HUES48 (cell line): ENCODE results near the gene NUBPL.
"Not testable (repeated sequence)": the region's sequence is repeated elsewhere in the genome, so short reads cannot be mapped to it uniquely, and the experiment has no call there.

Experiments used
- H3K27ac ChIP-seq: one replicate; pipeline ENCODE4 v1.7.0; 2013; ENCODE audit warnings: low read depth, low read length, inconsistent platforms
- H3K27me3 ChIP-seq: 2 replicates; pipeline ENCODE4 v1.6.1; 2013; ENCODE audit warnings: mild to moderate bottlenecking, low read length; ENCODE audit not compliant: control insufficient read depth, insufficient read depth
- H3K36me3 ChIP-seq: 2 replicates; pipeline ENCODE4 v1.6.1; 2013; ENCODE audit warnings: low read length; ENCODE audit not compliant: control insufficient read depth, insufficient read depth
- H3K4me1 ChIP-seq: 2 replicates; pipeline ENCODE4 v1.6.1; 2013; ENCODE audit warnings: mild to moderate bottlenecking, low read length; ENCODE audit not compliant: control insufficient read depth, insufficient read depth
- H3K4me3 ChIP-seq: 2 replicates; pipeline ENCODE4 v1.5.1; 2013; ENCODE audit warnings: mild to moderate bottlenecking, low read depth, low read length
- H3K9ac ChIP-seq: 2 replicates; pipeline ENCODE4 v1.6.1; 2013; ENCODE audit warnings: mild to moderate bottlenecking, low read depth, low read length, moderate library complexity
- H3K9me3 ChIP-seq: 2 replicates; pipeline ENCODE4 v1.6.1; 2013; ENCODE audit warnings: low read length; ENCODE audit not compliant: control insufficient read depth, insufficient read depth

NUBPL gene

DNA sequence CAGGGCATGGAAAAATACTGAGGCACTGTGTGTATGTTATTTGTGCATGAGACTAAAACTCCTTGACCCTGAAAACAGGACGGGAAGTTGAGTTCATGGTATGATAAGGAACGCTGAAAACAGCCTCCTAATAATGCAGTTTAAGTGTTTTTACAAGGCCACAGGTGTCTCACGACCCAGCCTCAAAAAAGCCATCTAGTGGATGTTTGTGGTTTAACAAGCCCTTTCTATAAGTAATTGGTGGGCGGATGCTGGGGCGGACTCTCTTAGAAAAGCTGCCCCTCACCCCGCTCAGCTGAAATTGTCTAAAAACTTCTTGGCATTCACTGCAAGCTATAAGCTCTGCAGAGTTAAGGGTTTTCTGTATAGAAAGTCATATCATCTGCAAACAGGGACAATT is 184.5 kb downstream of the NUBPL start:
- H3K9ac ChIP-seq = no peak overlapping the region
- H3K9me3 ChIP-seq = peaks cover 8% of the 10 kb centered on the region
- H3K36me3 ChIP-seq = no peaks in the 10 kb centered on the region
- no peak overlapping the region for H3K4me3 ChIP-seq
- H3K27ac ChIP-seq = no peak overlapping the region
- no peaks in the 10 kb centered on the region for H3K27me3 ChIP-seq
- H3K4me1 ChIP-seq = no peaks in the 10 kb centered on the region

- H3K36me3 ChIP-seq = no peaks in the 10 kb centered on the region
- no peaks in the 10 kb centered on the region for H3K27me3 ChIP-seq
- H3K9ac ChIP-seq = no peak overlapping the region
- H3K9me3 ChIP-seq = peaks cover 12% of the 10 kb centered on the region
- H3K4me1 ChIP-seq = no peaks in the 10 kb centered on the region
- H3K27ac ChIP-seq = no peak overlapping the region
- H3K4me3 ChIP-seq = no peak overlapping the region
Measured at GRCh38 chr14:31746326-31746725, 185.1 kb downstream of the NUBPL start.

- Histone ChIP-seq H3K9me3 (peaks cover 15% of the 10 kb centered on the region), H3K9ac (no peak overlapping the region), H3K4me1 (no peaks in the 10 kb centered on the region), H3K36me3 (no peaks in the 10 kb centered on the region), H3K4me3 (no peak overlapping the region), H3K27ac (no peak overlapping the region), H3K27me3 (no peaks in the 10 kb centered on the region)
Measured at GRCh38 chr14:31749275-31749674, 188.1 kb downstream of the NUBPL start.

DNA sequence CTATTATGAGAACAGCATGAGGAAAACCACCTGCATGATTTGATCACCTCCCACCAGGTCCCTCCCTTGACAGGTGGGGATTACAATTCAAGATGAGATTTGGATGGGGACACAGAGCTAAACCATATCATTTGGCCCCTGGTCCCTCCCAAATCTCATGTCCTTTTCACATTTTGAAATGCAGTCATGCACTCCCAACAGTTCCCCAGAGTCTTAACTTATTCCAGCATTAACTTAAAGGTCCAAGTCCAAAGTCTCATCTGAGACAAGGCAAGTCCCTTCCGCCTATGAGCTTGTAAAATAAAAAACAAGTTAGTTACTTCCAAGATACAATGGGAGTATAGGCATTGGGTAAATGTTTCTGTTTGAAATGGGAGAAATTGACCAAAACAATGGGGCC is 189.8 kb downstream of the NUBPL start:
- H3K27ac ChIP-seq, H3K9ac ChIP-seq, H3K27me3 ChIP-seq, H3K36me3 ChIP-seq, H3K4me3 ChIP-seq, H3K4me1 ChIP-seq: not testable (repeated sequence)
- peaks cover 15% of the 10 kb centered on the region for H3K9me3 ChIP-seq

DNA sequence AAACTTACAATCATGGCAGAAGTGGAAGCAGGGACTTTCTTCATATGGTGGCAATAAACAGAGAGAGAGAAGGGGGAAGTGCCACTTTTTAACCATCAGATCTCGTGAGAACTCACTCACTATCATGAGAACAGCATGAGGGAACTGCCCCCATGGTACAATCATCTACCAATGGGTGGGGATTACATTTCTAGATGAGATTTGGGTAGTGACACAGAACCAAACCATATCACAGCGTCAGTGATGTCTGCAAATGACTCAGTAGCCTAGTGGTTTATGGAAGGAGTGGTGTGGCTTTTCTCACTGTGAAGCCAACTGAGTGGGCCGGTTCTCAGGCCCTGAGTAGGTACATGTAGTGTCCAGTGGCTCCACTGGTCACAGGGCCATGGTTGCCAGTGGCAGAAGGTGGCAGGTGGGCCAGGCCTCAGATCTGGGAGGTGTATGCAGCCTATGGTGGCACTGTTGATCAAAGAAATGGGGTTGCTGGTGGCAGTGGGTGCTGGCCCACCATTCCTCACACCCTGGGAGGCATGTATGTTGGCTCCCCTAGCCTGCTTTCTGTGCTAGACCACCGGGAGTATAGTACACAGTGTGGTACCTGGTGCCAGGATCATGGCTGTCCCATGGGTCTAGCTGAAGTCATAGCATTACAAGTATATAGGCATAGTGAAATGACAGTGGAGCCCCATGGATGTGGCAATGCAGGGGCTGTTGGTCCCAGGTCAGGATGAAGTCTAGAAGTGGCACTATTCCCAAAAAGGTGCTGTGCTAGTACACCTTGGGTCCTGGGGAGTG is 191.9 kb downstream of the NUBPL start:
- peaks cover 15% of the 10 kb centered on the region for H3K9me3 ChIP-seq
- no peaks in the 10 kb centered on the region for H3K36me3 ChIP-seq
- no peak overlapping the region for H3K27ac ChIP-seq
- H3K9ac ChIP-seq = no peak overlapping the region
- H3K27me3 ChIP-seq = no peaks in the 10 kb centered on the region
- no peak overlapping the region for H3K4me3 ChIP-seq
- no peaks in the 10 kb centered on the region for H3K4me1 ChIP-seq

DNA sequence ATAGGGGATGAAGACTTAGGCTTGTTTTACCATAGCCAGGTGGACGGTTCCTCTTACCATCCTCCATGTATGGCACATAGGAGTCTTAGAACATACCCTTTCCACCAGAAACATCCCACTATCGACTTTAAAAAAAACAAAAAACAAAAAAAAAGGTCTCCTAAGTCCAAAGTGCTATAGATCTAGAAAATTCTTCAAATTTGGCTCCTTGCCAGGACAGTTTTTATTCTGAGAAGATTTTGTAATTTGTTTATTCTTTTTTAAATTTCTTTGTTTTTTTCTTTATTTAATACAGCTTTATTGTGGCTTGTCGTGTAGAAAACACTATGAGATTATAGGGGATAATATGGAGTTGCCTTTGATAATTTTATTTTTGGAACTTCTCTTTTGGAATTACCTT is 197.7 kb downstream of the NUBPL start:
- H3K4me1 ChIP-seq = no peaks in the 10 kb centered on the region
- H3K27me3 ChIP-seq = no peaks in the 10 kb centered on the region
- H3K4me3 ChIP-seq = no peak overlapping the region
- no peaks in the 10 kb centered on the region for H3K36me3 ChIP-seq
- H3K9ac ChIP-seq = no peak overlapping the region
- H3K9me3 ChIP-seq = no peaks in the 10 kb centered on the region
- no peak overlapping the region for H3K27ac ChIP-seq

DNA sequence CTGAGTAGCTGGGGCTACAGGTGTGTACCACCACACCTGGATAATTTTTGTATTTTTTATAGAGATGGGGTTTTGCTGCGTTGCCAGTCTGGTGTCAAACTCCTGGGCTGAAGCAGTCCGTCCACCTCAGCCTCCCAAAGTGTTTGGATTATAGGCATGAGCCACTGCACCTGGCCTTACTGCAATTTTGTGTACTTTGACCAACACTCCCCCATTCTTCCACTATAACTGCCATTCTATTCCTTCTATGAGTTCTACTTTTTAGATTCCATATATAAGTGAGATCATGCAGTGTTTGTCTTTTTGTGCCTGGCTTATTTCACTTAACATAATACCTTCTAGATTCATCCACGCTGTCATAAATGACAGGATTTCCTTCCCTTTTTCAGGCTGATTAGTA is 199.1 kb downstream of the NUBPL start:
- Histone ChIP-seq H3K9ac (no peak overlapping the region), H3K36me3 (no peaks in the 10 kb centered on the region), H3K9me3 (no peaks in the 10 kb centered on the region), H3K4me1 (no peaks in the 10 kb centered on the region), H3K4me3 (no peak overlapping the region), H3K27me3 (no peaks in the 10 kb centered on the region), H3K27ac (no peak overlapping the region)

- no peaks in the 10 kb centered on the region for H3K4me1 ChIP-seq
- no peak overlapping the region for H3K27ac ChIP-seq
- H3K9me3 ChIP-seq = no peaks in the 10 kb centered on the region
Measured at GRCh38 chr14:31761325-31761724, 200.1 kb downstream of the NUBPL start.

GRCh38 chr14:31763041-31763440 is 201.8 kb downstream of the NUBPL start:
- Histone ChIP-seq H3K4me3 (no peak overlapping the region), H3K4me1 (no peaks in the 10 kb centered on the region)

More at GRCh38 chr14:31761325-31761724, 200.1 kb downstream of the NUBPL start:
- Histone ChIP-seq H3K27me3 (no peaks in the 10 kb centered on the region), H3K36me3 (no peaks in the 10 kb centered on the region), H3K9ac (no peak overlapping the region), H3K4me3 (no peak overlapping the region)

DNA sequence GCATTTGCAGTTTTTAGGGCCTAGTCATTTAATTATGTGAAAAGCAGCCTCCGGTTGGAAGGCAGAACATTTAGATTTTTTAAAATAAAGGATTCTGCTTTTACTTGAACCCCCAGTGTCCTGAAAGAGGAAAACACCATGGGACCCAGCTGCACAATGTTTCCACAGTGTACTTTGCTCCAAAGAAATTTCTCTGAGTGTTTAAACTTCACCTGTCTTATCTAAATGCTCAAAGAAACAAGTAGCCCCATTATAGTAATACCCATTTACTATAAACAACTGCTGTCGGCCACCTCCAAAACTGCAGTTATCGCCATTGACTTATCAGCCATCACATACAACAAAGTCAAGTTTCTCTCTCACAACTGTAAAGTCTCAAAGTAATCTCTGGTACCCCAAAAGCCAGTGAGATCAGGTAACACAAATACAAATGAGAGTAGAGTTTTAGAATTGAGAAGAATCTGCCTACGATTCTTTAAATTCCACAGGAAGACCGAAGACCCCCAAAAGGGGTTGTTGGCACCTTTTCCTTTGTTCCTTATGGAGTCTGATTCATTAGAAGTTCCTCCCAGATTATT is 205.2 kb downstream of the NUBPL start:
- no peaks in the 10 kb centered on the region for H3K36me3 ChIP-seq

More at GRCh38 chr14:31763041-31763440, 201.8 kb downstream of the NUBPL start:
- Histone ChIP-seq H3K27ac (no peak overlapping the region), H3K27me3 (no peaks in the 10 kb centered on the region), H3K9ac (no peak overlapping the region), H3K36me3 (no peaks in the 10 kb centered on the region), H3K9me3 (no peaks in the 10 kb centered on the region)

DNA sequence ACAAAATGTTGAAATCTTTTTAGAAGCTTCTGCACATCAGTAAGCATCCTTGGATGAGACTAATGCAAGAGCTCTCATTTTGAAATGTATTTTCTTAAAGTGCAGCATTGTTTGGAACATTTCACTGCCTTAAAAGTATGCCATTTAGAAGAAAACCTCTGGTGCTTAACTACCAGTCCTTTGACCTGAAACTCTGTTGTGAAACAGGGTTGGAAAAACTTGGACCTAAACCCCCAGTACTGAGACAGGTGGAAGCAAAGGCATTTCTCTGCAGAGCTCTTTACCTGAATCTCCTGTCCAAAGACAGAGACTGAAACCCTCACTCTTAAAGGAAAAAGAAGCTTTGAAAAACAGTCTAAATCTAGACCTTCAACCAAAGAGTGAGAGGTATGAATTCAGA is 207.2 kb downstream of the NUBPL start:
- Histone ChIP-seq H3K27me3 (no peaks in the 10 kb centered on the region), H3K27ac (no peak overlapping the region)

More for the DNA sequence above, 205.2 kb downstream of the NUBPL start:
- Histone ChIP-seq H3K9ac (no peak overlapping the region), H3K27ac (no peak overlapping the region), H3K27me3 (no peaks in the 10 kb centered on the region), H3K9me3 (no peaks in the 10 kb centered on the region), H3K4me3 (no peak overlapping the region), H3K4me1 (peaks cover 5% of the 10 kb centered on the region; the same call in 1 of the 2 replicates)

More for the DNA sequence above, 207.2 kb downstream of the NUBPL start:
- H3K36me3 ChIP-seq = no peaks in the 10 kb centered on the region
- H3K4me1 ChIP-seq = peaks cover 5% of the 10 kb centered on the region; the same call in 1 of the 2 replicates
- H3K9ac ChIP-seq = no peak overlapping the region
- no peak overlapping the region for H3K4me3 ChIP-seq
- no peaks in the 10 kb centered on the region for H3K9me3 ChIP-seq
